ENCODE measurements around the gene TMEM79.

The TMEM79 gene, protein sequence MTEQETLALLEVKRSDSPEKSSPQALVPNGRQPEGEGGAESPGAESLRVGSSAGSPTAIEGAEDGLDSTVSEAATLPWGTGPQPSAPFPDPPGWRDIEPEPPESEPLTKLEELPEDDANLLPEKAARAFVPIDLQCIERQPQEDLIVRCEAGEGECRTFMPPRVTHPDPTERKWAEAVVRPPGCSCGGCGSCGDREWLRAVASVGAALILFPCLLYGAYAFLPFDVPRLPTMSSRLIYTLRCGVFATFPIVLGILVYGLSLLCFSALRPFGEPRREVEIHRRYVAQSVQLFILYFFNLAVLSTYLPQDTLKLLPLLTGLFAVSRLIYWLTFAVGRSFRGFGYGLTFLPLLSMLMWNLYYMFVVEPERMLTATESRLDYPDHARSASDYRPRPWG

DNA sequence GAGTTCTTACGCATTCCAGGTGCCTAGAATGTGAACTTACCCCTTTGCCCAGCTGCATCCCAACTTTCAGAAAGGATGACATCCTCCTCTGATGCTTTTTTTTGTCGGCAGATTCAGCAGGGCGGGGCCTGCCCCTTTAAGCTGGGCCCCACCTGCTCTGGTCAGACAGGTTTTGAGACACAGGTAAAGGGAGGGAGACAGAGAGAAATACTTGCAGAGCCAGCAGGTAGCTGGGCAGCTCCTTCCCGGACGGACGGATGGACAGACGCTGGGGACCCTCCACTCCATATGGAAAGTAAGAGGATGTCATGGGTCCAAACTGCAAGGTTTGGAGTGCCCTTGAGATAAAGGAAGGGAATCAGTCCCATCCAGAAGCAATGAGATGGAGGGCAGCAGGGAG lies at the start of gene TMEM79:
TMEM79 (plus strand) TSS at position 214 of the 400 bp plus-strand sequence. CDS start 902 bp downstream, outside the sequence.
- DNase-seq = no peak

DNA sequence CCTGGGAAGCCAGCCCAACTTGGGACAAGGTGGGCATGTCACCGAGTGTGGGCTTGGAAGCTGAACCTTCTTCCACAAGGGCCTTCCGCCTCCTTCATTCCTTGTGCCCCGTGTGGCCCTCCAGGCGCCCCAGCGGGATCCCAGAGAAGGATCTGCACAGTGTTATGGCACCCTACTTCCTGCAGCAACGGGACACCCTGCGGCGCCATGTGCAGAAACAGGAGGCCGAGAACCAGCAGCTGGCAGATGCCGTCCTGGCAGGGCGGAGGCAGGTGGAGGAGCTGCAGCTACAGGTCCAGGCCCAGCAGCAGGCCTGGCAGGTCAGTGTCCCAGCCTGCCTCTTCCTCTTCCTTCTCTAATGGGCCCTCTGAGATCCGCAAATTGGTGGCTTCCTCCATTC lies 48.0 kb upstream of the TMEM79 start:
- DNase-seq = no peak

DNA sequence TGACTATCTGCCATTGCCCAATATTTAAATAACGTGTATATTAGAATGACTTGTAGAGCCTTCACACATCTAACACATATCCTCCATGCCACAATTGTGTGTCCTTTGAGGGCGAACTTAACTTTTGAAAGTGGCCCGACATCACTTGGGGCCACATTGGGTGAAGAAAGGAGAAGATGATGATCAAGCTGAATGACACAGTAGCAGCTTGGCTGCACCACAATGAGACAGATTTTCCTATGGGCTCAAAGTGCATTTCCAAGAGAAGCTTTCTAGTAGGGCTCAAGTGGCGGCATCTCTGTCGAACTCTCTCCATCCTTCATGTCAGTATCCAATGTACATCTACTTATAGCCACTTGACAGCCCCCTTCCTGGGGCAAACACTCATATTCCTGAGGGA lies 45.9 kb upstream of the TMEM79 start:
- DNase-seq = no peak

DNA sequence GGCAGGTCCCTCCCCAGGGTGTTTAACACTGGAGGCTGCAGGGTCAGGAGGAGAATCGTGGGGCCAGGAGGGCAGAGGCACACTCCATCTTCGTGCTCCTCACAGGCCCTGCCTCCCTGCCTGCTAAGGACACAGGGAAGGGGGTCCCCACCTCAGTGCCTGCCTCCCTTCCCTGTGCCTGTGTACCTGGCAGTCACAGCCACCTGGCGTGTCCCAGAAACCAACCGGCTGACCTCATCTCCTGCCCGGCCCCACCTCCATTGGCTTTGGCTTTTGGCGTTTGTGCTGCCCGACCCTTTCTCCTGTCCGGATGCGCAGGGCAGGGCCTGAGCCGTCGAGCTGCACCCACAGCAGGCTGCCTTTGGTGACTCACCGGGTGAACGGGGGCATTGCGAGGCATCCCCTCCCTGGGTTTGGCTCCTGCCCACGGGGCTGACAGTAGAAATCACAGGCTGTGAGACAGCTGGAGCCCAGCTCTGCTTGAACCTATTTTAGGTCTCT lies 42.8 kb upstream of the TMEM79 start:
- DNase-seq = no peak

DNA sequence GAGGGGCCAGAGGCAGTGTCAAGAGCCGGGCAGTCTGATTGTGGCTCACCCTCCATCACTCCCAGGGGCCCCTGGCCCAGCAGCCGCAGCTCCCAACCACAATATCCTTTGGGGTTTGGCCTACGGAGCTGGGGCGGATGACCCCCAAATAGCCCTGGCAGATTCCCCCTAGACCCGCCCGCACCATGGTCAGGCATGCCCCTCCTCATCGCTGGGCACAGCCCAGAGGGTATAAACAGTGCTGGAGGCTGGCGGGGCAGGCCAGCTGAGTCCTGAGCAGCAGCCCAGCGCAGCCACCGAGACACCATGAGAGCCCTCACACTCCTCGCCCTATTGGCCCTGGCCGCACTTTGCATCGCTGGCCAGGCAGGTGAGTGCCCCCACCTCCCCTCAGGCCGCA lies 42.2 kb upstream of the TMEM79 start, which contains the start of gene BGLAP:
BGLAP (plus strand) TSS at position 259 of the 400 bp plus-strand sequence; CDS start at position 307, 48 bp downstream.
- no peak for DNase-seq

DNA sequence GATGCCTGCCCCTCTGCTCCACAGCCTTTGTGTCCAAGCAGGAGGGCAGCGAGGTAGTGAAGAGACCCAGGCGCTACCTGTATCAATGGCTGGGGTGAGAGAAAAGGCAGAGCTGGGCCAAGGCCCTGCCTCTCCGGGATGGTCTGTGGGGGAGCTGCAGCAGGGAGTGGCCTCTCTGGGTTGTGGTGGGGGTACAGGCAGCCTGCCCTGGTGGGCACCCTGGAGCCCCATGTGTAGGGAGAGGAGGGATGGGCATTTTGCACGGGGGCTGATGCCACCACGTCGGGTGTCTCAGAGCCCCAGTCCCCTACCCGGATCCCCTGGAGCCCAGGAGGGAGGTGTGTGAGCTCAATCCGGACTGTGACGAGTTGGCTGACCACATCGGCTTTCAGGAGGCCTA lies 41.4 kb upstream of the TMEM79 start:
- no peak for DNase-seq

DNA sequence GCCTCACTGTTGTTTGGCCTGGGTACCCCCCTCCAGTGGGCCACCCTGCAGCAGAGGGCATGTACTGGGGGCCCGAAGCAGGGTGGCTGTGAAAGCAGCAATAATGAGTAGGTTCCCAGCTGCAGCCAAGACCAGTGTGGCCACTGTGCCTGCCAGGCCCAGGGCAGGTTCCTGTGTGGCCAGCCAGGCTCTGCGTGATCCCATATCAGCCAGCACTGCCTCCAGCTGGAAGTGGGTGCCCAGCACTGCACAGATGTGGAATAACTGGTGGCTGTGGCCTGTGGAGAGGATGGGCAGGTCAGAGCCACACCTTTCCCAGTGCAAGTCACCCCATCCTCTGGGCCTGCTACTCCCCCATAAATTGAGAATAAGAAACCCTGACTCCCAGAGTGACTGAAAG lies 40.0 kb upstream of the TMEM79 start:
- DNase-seq = no peak

DNA sequence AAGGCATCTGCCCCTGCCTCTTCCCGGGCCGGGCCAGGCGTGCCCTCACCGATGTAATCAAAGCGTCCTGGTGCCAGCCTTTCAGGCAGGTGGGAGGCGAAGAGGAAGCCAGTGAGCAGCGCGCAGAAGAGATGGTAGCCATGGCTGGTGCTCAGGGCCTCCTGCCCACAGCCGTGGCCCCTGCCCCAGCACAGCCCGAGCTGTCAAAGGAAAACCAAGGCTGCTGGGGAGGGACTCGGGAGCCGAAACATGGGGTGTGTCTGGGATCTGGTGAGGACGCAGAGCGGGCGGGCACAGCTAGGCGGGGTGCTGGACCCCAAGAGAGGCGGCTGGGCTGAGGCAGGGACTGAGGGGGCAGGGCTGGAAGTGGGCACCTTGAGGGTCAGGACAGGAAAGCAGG lies 39.4 kb upstream of the TMEM79 start:
- DNase-seq = no peak

DNA sequence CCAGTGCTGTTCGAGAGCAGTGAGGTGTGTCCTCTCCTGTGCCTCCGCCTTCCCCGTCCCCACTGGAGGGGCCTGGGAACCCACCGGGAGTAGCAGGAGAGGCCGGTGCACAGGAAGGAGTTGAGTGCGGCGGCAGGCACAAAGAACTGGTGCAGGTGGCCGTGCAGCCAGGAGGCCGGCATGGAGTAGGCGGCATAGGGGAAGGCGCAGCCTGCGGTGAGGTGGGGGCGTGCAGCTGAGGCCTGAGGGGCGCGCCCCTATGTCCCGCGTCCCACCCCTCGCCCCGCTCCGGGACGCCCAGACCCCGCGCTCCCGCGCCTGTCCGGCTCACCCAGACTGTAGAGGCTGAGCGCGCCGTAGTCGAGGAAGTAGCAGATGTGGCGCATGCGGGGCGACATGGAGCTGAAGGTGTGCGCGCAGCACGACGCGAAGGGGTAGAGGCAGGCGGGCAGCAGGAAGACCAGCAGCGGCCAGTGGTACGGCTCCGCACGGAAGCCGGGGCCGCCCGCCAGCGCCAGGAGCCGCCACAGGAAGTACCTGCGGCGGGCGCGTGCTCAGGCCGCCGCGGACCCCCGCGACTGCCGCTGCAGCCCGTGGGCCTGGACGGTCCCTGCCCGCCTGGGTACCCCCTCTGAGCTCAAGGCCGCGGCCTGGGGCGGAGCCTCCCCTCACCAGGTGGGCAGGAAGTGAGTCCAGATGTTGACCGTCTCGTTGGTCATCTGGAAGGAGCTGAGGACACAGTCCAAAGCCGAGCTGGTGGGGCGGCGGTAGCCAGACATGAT lies 38.5 kb upstream of the TMEM79 start:
- no peak for DNase-seq

DNA sequence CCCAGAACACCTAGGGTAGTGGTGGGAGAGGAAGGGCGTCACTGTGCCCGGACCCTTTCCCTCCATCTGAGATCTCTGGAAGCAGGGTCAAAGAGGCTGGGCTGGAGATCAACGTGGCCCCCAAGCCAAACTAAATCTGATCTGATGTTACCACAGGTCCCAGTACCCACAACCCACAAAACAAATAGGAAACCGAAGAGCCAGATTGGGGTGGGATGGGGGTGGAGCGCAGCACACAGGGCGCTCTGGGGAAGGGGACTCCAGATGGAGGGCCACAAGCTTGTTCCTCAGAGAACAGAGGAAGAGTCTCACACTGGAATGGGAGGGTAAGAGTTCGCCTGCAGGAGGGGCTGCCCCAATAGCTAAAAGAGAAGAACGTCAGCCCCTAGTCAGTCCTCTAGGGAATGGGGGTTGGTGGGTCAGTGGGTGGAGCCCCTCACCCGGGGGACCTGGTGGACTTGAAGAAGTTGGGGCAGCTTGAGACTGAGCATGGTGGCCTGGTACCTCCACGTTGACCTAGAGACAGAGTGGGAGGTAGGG lies 37.8 kb upstream of the TMEM79 start:
- no peak for DNase-seq

DNA sequence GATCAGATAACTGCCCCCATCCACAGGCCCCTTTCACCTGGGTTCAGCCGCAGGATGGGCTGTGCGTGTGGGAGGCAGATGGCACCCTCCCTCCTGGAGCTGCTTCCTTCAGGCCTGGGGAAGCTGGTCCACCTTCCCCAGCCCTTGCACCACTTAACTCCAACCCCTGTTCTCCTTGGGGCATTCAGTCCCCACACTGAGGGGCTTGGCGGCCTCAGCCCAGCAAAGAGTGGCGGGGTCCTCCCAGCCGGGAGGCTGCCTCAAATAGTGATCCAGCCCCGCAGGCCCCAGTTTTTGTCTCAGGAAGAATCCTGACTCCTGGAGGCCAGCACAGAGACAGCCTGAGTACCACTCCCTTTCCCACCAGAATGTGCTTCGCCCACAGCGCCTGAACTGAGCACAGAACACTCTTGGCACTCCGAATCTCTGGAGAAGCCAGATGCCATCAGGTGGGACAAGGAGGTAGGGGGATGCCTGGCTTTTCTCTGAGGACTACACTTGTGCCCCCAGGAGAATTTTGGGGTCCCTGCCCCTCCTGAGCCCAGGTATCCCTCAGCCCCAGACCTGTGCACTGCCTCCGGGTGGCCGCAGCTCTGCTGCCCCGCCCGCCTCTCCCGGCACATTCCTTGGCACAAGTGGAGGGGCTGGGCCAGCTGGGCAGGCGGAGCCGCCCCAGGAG lies 37.2 kb upstream of the TMEM79 start:
- DNase-seq = no peak

DNA sequence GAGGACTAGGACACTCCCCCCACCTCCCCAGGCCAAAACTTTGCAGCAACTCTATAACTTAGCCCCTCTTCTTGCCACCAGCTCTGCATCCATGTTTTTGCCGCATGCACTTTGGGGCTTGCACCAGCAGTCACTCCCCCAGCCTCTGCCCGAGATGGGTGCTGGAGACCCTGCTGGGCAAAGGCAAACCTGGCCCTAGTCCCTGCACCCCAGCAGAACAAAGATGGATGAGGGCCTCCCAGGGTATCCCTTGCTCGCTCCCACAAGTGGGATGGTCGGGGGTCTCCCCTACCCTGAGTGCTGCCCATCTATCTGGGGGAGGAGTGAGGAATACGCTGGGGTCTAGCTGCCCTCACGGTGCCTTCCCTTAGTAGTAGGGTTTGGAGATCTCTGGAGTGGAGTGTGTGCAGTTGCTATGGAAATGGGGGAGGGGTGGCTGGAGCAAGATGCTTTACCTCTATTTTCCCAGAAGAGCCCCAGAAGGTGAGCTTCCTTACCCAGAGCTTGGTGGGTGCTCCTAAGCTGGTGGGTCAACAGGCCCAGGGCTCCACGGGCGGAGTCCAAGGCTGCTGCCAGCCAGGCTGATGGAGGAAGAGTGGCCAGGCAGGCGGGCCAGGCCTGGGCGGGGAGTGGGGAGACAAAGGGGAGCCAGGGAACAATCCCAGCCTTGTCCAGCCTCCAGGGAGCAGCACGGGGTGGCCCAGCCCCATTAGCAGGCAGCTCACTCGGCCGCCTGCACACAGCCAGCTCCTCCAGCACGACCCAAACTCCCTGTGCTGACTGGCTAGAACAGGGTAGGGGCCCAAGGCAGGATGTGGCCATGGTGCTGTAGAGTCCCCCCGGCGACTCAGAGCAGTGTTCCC lies 36.4 kb upstream of the TMEM79 start, which contains the start of gene PAQR6:
PAQR6 (minus strand) TSS at position 597 of the 863 bp plus-strand sequence. CDS start 1,325 bp downstream, outside the sequence.
- no peak for DNase-seq

DNA sequence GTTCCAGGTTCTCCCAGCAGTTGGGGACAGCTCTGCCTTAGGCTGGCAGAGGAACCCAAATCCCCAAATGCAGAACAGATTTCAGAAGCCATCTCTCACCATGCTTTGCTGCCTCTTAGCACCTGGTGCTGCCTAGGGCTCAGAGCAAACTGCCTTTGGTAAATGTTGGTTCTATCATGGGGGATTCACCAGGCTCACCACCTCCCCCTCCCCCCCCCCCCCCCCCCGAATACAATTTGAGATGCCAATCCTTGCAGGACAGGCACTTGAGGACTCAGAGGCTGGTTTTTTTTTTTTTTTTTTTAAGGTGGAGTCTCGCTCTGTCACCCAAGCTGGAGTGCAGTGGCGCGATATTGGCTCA lies 35.8 kb upstream of the TMEM79 start:
- no peak for DNase-seq

DNA sequence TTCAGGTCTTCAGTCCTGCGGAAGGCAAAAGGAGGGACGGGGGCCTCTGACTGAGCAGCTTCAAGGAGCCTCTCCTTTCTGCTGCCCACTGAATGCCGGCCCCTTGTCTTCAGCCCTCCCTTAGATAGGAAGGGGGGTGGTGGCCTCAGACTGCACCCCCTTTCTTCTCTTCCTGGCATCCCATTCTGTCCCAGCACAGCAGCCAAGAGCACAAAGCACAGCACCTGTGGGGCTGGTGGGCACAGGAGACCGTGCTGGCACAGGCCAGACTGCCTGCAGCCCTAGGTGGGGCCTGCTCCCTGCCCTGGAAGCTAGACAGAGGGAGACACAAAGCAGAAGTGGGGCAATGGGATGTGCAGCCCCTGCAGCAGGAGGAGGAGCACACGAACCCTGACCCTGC lies 34.5 kb upstream of the TMEM79 start:
- DNase-seq = no peak

DNA sequence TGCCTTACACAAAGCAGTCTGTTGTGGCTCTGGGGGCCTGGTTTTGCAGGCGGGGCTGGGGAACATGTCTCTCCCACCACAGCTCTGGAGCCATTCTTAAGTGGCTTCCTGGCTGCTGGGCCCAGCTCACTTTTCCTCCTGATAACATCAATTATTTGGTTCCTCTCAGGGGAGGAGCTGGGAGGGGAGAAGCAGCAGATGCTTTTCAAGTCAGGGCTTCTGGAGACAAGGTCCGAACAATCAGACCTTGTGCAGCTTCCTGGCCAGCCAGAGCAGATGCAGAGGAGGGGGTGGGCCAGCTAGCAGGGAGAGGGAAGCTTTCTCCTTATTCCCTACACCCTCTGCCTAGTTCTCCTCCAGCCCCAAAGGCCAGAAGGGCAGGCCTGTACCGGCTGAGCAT lies 32.6 kb upstream of the TMEM79 start:
- no peak for DNase-seq

DNA sequence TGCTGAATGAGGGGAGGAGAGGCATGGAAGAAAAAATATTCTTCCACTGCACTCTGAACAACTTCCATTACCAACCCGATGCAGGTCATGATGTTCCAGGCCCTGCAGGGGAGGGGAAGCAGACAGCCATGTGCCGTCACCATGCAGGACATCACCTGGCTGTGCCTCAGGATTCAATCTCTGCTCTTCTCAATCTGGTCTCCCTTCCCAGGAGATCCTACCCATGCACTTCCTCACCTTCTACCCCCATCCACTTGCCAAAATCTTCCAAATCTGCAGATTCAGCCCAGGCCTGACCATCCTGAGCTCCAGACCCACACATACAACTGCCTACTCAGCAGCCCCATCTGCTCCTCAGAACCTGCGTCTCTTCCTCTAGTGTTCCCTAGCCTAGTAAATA lies 30.5 kb upstream of the TMEM79 start:
- no peak for DNase-seq

DNA sequence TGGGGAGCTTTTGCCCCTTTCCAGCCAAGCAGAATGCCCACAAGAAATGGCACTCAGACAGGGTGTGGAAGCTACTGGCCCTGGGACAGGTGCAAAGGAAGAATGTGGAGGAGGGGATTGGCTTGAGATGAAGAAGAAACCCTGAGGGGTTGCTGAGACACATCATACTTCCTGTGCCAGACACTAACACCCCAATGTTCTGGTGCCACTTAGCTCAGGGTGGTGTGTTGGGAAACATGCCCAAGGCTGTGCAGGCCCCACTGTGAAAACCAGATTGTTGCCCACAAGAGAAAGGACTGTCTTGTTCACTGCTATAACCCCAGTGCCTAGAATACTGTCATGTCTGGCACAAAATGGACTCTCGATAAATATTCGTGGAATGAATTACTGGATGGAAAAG lies 26.4 kb upstream of the TMEM79 start:
- no peak for DNase-seq

DNA sequence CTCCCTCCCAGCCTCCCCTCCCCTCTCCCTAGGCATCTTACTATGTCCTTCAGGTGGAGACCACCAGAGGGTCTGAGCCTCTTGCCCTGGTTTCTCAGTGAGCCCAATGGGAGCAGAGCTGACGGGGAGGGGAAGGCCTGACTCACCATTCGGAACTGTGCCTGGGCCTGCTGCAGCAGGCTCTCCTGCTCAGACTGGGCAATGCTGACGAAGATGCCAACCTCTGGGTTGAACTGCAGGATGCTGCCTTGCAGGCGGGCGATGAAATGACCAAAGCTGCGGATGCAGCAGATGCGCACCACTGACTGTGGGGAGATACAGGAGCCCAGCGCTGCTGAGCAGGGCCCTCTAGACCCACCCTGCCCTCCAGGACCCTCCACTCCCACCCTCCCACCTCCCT lies 25.3 kb upstream of the TMEM79 start:
- no peak for DNase-seq

DNA sequence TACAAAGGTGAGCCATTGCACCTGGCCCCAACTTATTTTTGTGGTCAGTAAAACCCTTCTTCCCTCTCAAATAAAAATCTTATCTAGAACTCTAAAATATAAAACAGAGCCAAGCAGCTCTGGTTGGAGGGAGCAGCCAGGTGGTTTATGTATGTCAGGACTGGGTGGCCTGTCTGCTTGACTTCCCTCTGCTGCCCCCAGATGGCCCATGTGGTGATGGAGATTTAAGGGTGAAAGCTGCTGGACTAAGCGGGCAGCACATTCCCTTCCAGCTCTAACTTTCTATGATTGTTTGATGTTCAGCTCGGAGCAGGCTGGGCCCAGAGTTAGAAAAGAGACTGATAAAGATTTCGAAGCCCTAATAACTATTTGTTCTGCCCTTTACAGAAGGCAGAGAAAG lies 24.3 kb upstream of the TMEM79 start:
- DNase-seq = no peak

DNA sequence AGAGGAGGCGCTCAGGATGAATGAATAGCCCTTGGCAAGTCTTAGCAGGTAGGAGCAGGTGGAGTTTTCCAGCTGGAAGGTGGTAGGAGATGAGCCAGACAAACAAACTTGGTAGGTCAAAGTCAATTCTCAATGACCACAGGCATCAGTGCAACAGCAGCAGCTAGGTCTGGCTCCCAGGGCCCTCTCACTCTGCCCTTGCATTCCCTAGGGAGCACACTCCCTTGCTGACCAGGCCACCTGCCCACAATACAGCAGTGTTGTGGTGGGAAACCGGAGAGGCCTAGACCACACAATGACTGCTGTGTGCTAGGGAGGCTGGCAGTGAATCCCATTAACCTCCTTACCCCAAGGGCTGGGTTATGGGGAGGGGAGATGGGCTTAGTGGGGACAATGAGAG lies 23.2 kb upstream of the TMEM79 start:
- DNase-seq = no peak

DNA sequence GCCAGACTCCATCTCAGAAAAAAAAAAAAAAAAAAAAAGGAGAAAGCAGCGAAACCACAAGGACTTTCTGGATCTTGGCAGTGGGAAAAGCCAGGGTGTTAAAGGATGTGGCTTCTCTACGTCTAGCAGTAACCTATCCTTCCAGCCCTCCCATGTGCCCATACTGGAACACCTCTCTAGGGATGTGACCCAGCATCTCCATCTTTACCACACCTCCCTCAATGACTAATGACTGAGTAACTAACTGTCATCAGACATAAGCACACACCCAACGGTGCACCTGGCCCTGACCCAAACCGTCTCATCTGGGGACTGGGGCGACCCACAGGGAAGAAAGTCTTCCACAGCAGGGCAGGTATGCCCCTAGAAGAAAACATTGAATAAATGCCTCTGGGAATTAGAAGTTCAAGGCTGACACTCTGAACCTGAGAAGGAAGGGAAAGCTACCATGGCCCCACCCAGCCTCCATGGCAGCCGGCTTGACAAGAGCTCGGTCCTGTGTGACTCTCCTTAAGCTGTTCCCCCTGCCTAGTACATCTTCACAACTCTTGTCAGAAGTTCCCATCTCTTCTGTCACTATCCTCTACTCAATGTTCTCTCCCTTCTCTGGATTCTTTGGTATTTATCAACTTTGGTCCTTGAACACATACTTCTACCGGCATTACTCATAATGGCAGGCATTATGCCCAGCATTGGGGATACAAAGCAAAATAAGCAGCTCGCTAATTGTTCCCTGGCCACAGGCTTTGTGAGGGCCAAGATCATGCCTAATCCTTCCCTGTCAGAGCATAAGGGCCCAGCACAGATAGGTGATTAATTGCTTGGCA lies 21.5 kb upstream of the TMEM79 start:
- no peak for DNase-seq

All from activated CD4-positive, CD25-positive, alpha-beta regulatory T cell (primary cell).